HG02610 (cell line): Measurements from ENCODE around the gene OR10A2.
"Not testable (repeated sequence)": the region's sequence is repeated elsewhere in the genome, so short reads cannot be mapped to it uniquely, and the experiment has no call there.

Experiments used
- ATAC-seq: cut with Tn5 transposase; IDR thresholded peaks from one replicate; pipeline ENCODE4 v1.9.1; 2021; ENCODE audit warnings: mild to moderate bottlenecking, moderate library complexity; ENCODE audit not compliant: unreplicated experiment

The OR10A2 gene, protein sequence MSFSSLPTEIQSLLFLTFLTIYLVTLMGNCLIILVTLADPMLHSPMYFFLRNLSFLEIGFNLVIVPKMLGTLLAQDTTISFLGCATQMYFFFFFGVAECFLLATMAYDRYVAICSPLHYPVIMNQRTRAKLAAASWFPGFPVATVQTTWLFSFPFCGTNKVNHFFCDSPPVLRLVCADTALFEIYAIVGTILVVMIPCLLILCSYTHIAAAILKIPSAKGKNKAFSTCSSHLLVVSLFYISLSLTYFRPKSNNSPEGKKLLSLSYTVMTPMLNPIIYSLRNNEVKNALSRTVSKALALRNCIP

DNA sequence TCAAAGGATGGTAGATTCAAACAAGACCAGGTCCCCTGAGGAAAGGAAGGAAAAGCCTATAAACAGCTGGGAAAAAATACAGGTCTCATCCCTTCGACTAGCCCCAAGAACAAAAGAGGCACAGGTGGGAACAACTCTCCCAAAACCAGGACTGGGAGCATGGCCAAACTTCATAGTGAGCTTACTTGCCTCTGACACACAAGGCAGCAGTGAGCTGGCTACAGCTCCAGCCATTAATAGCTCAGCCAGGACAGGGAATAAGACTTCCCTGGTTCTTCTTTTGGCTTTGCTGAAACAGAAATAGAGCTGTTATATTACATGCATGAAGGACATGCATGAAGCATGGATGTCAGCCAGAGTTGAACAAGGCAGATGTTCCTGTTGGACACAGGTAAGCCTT is at the start of gene OR10A2:
TSS of gene OR10A2 (plus strand) at position 97 of the 400 bp plus-strand sequence. CDS start 6,698 bp downstream, outside the sequence.
- no peak for ATAC-seq

GRCh38 chr11:6813656-6814055 is 49.2 kb upstream of the OR10A2 start:
- ATAC-seq, result no peak

GRCh38 chr11:6817694-6818093 is 45.2 kb upstream of the OR10A2 start:
- no peak for ATAC-seq

- ATAC-seq, result no peak
Observed at GRCh38 chr11:6818967-6819366, 43.9 kb upstream of the OR10A2 start.

DNA sequence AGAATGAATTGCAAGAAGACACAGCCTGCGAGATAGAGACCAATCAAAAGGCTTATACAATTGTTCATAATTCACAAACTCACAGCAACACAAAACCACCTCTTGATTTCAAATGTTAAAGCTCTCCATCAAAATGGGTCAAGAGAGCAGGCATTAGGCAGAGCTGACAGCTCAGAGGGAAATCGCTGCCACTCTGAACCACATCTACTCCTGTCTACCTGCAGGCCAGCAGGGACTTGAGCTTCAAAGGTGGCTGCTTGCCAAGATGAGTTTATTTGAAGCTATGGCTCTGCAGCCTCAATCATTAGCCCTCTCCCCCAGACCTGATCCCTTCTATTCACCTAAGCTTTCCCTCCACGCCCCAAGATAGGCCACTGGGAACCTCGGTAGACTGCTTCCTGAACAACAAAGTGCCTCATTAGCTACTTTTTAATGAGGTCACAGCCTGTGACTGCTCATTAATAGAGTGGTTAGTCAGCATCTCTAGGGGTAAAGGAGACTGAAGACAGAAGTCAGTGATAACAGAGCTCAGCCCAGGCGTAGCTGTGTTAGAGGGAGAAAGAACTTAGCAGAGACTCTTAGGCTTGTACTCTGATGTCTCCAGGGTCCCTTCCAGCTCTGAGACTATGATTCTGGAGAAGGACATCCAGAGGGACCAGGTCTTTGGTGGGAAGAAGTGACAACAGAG is 38.6 kb upstream of the OR10A2 start:
- ATAC-seq, result no peak

DNA sequence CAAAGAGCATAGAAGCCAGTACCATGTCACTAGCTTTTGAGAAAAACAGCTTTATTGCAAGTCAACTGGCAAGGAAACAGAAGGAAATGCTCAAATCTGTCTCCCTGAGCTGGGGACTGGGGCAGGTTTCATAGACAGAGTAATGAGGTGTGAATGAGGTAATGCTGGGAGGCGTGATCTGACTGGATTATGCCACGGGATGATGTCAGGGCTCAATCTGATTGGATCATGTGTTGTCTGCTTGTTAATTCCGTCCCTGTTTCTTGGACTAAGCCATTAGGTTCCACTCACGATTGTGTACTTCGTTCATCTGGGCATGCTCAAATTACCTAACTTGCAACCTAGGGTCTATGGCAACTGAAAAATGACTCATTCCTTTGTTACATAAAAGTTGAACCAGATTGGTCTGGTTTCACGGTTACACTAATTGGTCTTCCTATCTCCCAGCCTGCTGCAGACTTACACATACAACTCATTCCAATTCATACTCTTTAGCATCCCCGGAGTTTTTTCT is 37.6 kb upstream of the OR10A2 start:
- no peak for ATAC-seq

- ATAC-seq, result no peak
Observed at GRCh38 chr11:6828103-6828502, 34.8 kb upstream of the OR10A2 start.

DNA sequence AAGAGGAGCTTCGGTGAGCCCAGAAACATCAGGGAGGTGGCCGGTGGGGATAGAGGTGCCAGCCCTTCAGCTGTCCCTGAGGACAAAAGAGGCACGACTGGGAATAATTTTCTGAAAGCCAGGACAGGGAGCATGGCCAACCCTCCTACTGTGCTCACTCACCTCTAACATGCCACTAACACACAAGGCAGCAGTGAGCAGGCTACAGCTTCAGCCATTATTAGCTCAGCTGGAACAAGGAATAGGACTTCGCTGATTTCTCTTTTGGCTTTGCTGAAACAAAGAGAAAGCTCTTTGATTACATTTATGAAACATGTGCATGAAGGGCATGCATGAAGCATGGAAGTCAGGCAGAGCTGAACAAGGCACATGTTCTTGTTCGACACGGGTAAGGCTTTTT is 29.5 kb upstream of the OR10A2 start:
- no peak for ATAC-seq

- ATAC-seq, result no peak
Observed at GRCh38 chr11:6834021-6834420, 28.8 kb upstream of the OR10A2 start.

- ATAC-seq, result no peak
Observed at GRCh38 chr11:6841694-6842093, 21.2 kb upstream of the OR10A2 start.

- no peak for ATAC-seq
Observed at GRCh38 chr11:6843670-6844069, 19.2 kb upstream of the OR10A2 start.

DNA sequence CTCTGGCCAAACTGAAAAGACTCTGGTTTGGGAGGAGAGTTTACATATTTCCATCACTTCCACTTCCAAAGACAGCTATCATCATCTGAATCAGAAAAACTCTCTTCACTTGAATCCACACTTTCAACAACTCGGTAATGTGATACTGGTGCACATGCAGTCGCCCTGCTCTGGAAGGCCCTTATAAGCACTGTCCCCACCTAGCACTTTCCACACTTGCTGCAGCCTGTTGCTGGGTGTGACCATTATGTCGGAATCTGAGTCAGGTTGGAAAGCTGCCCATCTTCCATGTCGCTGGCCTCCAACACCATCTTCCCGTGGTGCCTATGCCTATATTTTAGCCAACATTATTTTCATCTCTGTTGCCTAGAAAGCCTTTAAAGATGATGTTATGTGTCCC is 18.5 kb upstream of the OR10A2 start:
- ATAC-seq, result no peak

GRCh38 chr11:6845383-6845782 is 17.5 kb upstream of the OR10A2 start, which contains the start of gene OR10A5:
OR10A5 (plus strand) TSS chr11:6845683; CDS start chr11:6845683, 0 bp downstream.
- ATAC-seq, result no peak

DNA sequence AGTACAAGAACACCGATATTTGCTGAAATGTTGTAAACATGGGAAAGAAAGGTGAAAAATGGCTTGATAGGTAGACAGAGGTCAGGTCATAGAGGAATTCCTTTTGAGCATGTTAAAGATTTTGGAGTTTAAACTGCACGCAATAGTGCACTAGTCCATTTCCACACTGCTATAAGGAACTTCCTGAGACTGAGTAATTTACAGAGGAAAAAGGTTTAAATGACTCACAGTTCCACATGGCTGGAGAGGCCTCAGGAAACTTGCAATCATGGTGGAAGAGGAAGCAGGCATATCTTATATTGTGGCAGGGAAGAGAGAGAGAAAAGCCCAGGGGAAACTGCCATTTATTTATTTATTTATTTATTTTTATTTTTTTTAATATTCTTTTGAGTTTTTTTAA is 12.3 kb upstream of the OR10A2 start:
- ATAC-seq, result no peak

DNA sequence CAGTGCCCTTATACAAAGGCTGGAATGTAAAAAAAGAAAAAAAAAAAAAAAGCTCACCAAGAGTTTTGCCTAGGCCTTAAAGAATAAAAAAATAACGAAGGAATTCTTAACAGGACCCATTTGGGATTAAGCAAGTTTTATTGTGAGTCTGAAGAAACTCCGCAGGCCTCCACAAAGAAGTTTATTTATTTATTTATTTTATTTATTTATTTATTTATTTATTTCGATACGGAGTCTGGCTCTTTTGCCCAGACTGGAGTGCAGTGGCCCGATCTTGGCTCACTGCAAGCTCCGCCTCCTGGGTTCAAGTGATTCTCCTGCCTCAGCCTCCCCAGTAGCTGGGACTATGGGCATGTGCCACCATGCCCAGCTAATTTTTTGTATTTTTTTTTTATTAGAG is 8.1 kb upstream of the OR10A2 start:
- ATAC-seq, result not testable (repeated sequence)

GRCh38 chr11:6855971-6856541 is 6.8 kb upstream of the OR10A2 start:
- ATAC-seq, result no peak

GRCh38 chr11:6856871-6857270 is 6.0 kb upstream of the OR10A2 start:
- ATAC-seq, result peak; percentile 96

DNA sequence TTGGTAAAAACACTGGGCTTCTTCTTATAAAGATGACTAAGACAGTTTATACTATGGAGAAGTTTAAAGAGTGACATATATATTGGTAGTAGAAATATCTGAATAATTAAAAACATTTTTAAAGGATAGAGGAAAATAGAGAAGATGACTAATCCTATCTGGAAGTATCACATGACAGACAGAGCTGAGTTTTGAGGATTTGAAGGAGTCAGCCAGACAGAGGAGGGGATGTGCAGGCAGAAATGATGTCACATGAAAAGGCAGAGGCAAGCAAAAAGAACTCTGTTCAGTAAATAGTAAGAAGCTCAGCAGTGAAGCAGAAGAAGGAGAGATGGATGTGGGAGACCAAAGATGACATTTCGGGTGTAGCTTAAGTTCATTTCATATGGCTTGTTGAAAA is 1.6 kb downstream of the OR10A2 start:
- no peak for ATAC-seq

DNA sequence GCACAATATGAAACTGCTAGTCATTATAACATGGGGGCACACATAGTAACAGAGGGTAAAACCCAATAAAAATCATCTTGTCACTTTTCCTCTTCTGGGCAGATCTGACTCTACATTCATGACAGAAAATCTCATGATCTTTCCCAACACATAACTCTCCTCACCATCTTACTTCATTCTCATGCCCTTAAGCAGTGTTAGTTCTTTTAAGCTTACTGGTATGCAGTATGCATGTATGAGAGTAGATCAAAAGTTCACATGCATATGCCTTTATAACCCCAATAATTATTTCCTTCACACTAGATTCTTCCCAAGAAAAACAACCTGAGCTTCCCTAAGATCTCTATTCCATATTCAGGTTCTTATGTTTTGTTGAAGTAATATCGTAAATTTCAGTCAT is 8.4 kb downstream of the OR10A2 start:
- ATAC-seq, result no peak

- ATAC-seq, result no peak
Observed at GRCh38 chr11:6875761-6876160, 12.9 kb downstream of the OR10A2 start.

GRCh38 chr11:6876325-6876724 is 13.5 kb downstream of the OR10A2 start, which contains the start of gene OR10A4:
OR10A4 (plus strand) TSS chr11:6876625; CDS start chr11:6876648, 23 bp downstream.
- no peak for ATAC-seq

GRCh38 chr11:6876914-6877313 is 14.1 kb downstream of the OR10A2 start:
- no peak for ATAC-seq
